Fibroblast of mammary gland (primary cell): ENCODE results near the gene DST.

ENCODE experiments used
- DNase-seq: peaks from one replicate; pipeline ENCODE4 v3.0.0-alpha.2; 2010; ENCODE audit warnings: low read depth
- H3K4me3 ChIP-seq: 2 replicates; pipeline ENCODE4 v1.5.1; 2011; ENCODE audit warnings: low read depth, mild to moderate bottlenecking, low read length, moderate library complexity; ENCODE audit not compliant: control insufficient read depth
- TF ChIP-seq, protein P1 (sequence below): conservative IDR thresholded peaks from 2 replicates; pipeline ENCODE4 v1.5.1; 2011; ENCODE audit warnings: low read depth, low read length, inconsistent platforms; ENCODE audit not compliant: control insufficient read depth, insufficient read depth

DST gene

DNA sequence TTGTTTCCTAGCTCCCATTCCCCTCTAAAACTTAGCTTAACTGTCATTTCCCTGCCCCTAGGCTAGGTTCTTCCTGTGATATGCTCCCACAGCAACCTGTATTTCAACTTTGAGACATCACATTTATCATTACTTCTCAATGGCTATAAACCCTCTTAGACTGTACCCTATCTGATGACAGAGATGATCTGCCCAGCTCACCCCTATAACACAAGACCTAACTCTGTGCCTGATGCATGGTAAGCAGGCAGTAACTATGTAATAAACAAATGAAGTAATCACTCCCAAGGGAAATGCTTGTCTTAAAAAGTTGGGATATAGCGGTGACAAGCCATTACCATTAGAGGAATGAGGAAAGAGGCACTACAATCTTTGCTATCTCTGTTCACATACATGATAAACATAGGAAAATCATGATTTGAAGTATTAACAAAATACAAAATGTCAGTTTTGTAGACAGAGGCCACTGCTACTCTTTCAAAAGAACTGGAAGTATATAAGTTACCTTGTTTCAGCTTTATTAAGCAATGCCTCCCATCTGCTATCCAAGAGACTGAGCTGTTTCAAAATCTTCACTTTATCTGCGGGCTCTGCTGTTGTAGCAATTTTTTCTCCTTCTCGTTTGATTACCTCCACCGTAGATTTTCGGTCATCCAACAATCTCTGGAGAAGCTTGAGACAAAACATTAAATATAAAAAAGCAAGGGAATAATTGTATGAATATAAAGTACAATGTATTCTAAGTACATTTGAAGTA, 110.7 kb downstream of the DST start:
- DNase-seq: peak; percentile 18
- no peak overlapping the region for H3K4me3 ChIP-seq
- TF ChIP-seq, protein P1, sequence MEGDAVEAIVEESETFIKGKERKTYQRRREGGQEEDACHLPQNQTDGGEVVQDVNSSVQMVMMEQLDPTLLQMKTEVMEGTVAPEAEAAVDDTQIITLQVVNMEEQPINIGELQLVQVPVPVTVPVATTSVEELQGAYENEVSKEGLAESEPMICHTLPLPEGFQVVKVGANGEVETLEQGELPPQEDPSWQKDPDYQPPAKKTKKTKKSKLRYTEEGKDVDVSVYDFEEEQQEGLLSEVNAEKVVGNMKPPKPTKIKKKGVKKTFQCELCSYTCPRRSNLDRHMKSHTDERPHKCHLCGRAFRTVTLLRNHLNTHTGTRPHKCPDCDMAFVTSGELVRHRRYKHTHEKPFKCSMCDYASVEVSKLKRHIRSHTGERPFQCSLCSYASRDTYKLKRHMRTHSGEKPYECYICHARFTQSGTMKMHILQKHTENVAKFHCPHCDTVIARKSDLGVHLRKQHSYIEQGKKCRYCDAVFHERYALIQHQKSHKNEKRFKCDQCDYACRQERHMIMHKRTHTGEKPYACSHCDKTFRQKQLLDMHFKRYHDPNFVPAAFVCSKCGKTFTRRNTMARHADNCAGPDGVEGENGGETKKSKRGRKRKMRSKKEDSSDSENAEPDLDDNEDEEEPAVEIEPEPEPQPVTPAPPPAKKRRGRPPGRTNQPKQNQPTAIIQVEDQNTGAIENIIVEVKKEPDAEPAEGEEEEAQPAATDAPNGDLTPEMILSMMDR: no peak

GRCh38 chr6:56529594-56530191, 113.0 kb downstream of the DST start:
- H3K4me3 ChIP-seq: no peak overlapping the region
- TF ChIP-seq, protein P1: no peak
- DNase-seq: peak; percentile 20

DNA sequence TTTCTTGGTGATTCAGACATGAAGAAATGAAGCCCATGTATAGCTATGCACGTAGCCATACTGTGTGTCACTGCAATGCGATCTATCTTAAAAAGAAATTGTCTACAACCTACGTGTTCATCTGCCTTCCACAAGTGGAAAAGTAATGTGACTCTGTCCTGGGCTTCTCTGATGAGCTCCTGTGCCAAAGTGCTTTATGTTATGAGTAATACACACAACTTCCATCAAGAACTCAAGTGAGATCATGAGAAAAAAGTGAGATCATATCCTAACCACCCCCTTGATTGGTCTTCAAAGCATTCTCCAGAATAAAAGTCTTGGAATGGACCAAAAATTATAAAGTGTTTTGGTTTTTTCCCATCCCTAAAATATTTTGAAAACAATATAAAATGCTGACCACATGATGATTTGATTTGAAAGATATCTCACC, 114.3 kb downstream of the DST start:
- TF ChIP-seq, protein P1: no peak
- peak; percentile 99 for DNase-seq
- H3K4me3 ChIP-seq: no peak overlapping the region

- peak; percentile 57 for DNase-seq
- TF ChIP-seq, protein P1: no peak
Observed at GRCh38 chr6:56527934-56528333, 114.8 kb downstream of the DST start.

DNA sequence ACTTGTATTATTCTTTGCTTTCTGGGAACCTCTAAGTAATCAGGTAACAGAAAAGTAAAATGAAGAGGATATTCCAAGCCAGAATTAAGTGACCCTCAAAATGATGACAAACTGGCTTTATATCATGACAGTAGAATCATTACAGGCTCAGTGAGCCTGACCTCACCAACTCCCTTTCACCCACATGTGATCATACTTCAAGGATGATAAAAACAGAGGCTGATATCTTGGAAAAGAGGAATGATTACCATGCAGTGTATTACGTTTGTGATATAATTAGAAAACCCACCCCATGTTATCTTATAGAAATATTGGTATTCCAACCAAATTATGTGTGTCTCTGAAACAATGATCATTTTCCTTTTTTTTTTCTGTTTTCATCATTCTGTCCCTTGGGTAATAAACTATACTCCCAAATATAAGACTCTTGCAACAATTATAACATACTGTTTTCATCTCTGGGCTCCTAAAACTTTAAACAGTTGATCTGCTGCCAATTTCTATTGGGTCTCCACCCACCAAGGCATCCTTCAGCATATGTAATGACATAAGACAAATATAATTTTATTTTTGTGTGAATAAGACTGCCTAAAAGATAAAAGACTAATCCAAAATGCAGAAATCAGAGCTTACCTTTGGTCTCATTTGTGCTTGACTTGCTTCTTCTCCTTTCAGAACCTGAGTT, 115.7 kb downstream of the DST start:
- H3K4me3 ChIP-seq: no peak overlapping the region
- peak; percentile 63 for DNase-seq
- TF ChIP-seq, protein P1: no peak

More at GRCh38 chr6:56527934-56528333, 114.8 kb downstream of the DST start:
- H3K4me3 ChIP-seq: no peak overlapping the region

- TF ChIP-seq, protein P1: no peak
- no peak for DNase-seq
- no peak overlapping the region for H3K4me3 ChIP-seq
Observed at GRCh38 chr6:56525974-56526789, 116.5 kb downstream of the DST start.
